NT2/D1 (cell line): ENCODE data around the gene SDHAF3.

ENCODE experiments used
- YY1 ChIP-seq: IDR thresholded peaks from 2 replicates; pipeline ENCODE4 v1.6.1; 2011; ENCODE audit not compliant: insufficient read length, insufficient read depth
- ZNF274 ChIP-seq: IDR thresholded peaks from 2 replicates; pipeline ENCODE4 v1.6.1; 2011; ENCODE audit warnings: mild to moderate bottlenecking, low read depth, low read length

- no peak for TF ChIP-seq ZNF274
- TF ChIP-seq YY1 = peak; percentile 6
Measured at GRCh38 chr7:97117372-97118188, at the start of gene SDHAF3.
